GM12878 (cell line): ENCODE results near the gene PFKFB2.

Source experiments
- CEBPB ChIP-seq, 2 experiments: fragments of 150-350 bp in 1 of 2; IDR thresholded peaks; 2 replicates each; pipeline ENCODE4 v1.6.1; 2012 to 2014; ENCODE audit warnings: low read depth in 2 of 2, low read length in 2 of 2, borderline replicate concordance in 1 of 2, inconsistent platforms in 1 of 2
- CHD1 ChIP-seq: IDR thresholded peaks from 2 replicates; pipeline ENCODE4 v1.6.1; 2012; ENCODE audit warnings: low read depth, low read length, improper control_type of control experiment
- HDAC6 ChIP-seq: fragments of 200-600 bp; sonication (generic); IDR thresholded peaks from one replicate; pipeline ENCODE4 v1.8.0; 2017; ENCODE audit warnings: antibody characterized with exemption; ENCODE audit not compliant: unreplicated experiment
- POLR2AphosphoS5 ChIP-seq: IDR thresholded peaks from 2 replicates; pipeline ENCODE4 v1.6.1; 2011; ENCODE audit warnings: mild to moderate bottlenecking, low read length, inconsistent platforms
- RAD21 ChIP-seq: IDR thresholded peaks from 2 replicates; pipeline ENCODE4 v1.6.1; 2011; ENCODE audit warnings: mild to moderate bottlenecking, low read depth, low read length, moderate library complexity; ENCODE audit not compliant: insufficient read depth
- RAD51 ChIP-seq: fragments of 450-650 bp; IDR thresholded peaks from 2 replicates; pipeline ENCODE4 v1.6.1; 2016; ENCODE audit warnings: moderate library complexity, mild to moderate bottlenecking, inconsistent platforms
- RBBP5 ChIP-seq: fragments of 200-600 bp; sonication (generic); conservative IDR thresholded peaks from 2 replicates; pipeline ENCODE4 v1.6.1; 2016
- SMC3 ChIP-seq: IDR thresholded peaks from 2 replicates; pipeline ENCODE4 v1.6.1; 2011; ENCODE audit warnings: low read length, improper control_type of control experiment, borderline replicate concordance
- ZNF274 ChIP-seq: IDR thresholded peaks from one replicate; pipeline ENCODE4 v1.8.0; 2011; ENCODE audit not compliant: insufficient read length, insufficient read depth
- ZSCAN29 ChIP-seq: fragments of 450-650 bp; IDR thresholded peaks from 2 replicates; pipeline ENCODE4 v1.6.1; 2017; ENCODE audit warnings: mild to moderate bottlenecking, moderate library complexity
- TF ChIP-seq, protein P1 (sequence below), 3 experiments: IDR thresholded peaks in 2 of 3; conservative IDR thresholded peaks in 1 of 3; 2 replicates each; pipeline ENCODE4 v1.5.1; 2011; ENCODE audit warnings: low read depth in 3 of 3, low read length in 3 of 3, mild to moderate bottlenecking in 3 of 3, control low read depth in 2 of 3, moderate library complexity in 2 of 3, inconsistent platforms in 1 of 3, mixed read lengths in 1 of 3; ENCODE audit not compliant: control insufficient read depth in 2 of 3, insufficient read depth in 1 of 3; ENCODE audit errors: extremely low read depth in 1 of 3
- TF ChIP-seq, protein P2 (sequence below): IDR thresholded peaks from 2 replicates; pipeline ENCODE4 v1.6.1; 2011; ENCODE audit warnings: borderline replicate concordance, low read depth, mild to moderate bottlenecking, moderate library complexity, mixed read lengths, low read length; ENCODE audit not compliant: insufficient read depth; ENCODE audit errors: extremely low read length

DNA sequence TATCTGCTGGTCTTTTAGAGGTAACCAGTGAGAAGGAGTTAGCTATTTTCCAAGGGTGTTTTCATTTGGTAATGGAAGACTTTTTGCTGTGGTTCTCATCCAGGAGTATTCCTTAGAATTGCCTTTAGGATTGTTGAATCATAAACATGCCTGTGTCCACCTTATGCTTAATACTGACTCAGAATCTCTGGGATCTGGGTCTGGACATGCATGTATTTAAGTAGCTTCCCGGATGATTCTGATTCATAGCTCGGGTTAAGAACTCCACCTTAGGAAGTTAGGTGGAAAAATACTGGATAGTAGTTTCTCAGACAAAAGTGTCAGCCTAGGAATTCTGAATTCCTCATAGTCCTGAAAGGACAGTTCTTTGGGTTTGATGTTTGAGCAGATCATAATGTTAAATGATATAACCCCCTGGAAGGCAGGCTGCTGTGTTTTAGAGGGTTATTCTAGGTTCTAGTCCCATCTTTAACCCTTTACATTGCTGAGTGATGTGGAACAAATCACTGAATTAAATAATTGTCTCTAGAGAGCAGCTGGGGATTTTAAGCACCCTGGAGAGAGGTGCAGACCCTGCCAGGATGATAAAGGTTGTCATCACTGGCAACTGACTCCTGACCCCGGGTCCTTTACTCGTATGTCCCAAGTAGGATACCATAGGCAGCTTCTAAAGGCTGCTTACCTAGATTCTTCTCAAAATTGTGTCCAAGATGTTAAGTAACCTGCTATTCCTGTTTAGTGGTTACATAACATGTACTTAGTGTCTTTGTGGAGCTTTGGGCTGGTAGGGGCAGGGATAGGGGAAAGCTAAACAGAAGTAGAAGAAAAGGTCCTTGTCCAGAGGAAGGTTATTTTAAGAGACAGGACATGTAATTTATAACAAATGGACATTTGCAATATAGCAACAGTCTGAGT, 21.1 kb downstream of the PFKFB2 start:
- TF ChIP-seq HDAC6: no peak
- no peak for TF ChIP-seq ZSCAN29
- no peak for TF ChIP-seq CEBPB (IDR thresholded peaks at IDR 0.05; ENCODE audit: borderline replicate concordance in 1 of 2, low read depth in 2 of 2, low read length in 2 of 2)
- TF ChIP-seq, protein P1, sequence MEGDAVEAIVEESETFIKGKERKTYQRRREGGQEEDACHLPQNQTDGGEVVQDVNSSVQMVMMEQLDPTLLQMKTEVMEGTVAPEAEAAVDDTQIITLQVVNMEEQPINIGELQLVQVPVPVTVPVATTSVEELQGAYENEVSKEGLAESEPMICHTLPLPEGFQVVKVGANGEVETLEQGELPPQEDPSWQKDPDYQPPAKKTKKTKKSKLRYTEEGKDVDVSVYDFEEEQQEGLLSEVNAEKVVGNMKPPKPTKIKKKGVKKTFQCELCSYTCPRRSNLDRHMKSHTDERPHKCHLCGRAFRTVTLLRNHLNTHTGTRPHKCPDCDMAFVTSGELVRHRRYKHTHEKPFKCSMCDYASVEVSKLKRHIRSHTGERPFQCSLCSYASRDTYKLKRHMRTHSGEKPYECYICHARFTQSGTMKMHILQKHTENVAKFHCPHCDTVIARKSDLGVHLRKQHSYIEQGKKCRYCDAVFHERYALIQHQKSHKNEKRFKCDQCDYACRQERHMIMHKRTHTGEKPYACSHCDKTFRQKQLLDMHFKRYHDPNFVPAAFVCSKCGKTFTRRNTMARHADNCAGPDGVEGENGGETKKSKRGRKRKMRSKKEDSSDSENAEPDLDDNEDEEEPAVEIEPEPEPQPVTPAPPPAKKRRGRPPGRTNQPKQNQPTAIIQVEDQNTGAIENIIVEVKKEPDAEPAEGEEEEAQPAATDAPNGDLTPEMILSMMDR (IDR thresholded peaks at IDR 0.05 in 2 of 3, conservative IDR thresholded peaks at IDR 0.05 in 1 of 3; ENCODE audit: control insufficient read depth in 2 of 3, extremely low read depth in 1 of 3, insufficient read depth in 1 of 3, low read depth in 3 of 3, low read length in 3 of 3): no peak
- TF ChIP-seq CHD1: no peak
- no peak for TF ChIP-seq SMC3
- TF ChIP-seq ZNF274: no peak
- no peak for TF ChIP-seq RAD21
- TF ChIP-seq, protein P2, sequence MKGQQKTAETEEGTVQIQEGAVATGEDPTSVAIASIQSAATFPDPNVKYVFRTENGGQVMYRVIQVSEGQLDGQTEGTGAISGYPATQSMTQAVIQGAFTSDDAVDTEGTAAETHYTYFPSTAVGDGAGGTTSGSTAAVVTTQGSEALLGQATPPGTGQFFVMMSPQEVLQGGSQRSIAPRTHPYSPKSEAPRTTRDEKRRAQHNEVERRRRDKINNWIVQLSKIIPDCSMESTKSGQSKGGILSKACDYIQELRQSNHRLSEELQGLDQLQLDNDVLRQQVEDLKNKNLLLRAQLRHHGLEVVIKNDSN: no peak
- TF ChIP-seq POLR2AphosphoS5: no peak
- no peak for TF ChIP-seq RAD51
- TF ChIP-seq RBBP5: no peak
